Measurements from ENCODE around the gene CDCA5. TPM values are rescaled to one million over a fixed set of nuclear protein-coding genes. Genes with fewer than 3 reads are reported as not detected.

CDCA5 gene
- total RNA-seq, 1 experiment from 2014 or later = 67.0 TPM

- intact Hi-C loops (cut with micrococcal nuclease; ENCODE audit: unreplicated experiment) = no loop called here
- H3K27me3 Mint-ChIP-seq (ENCODE audit: insufficient read depth, unreplicated experiment) = no peaks in the 10 kb centered on the region
- no peak for DNase-seq
- Histone ChIP-seq H3K4me3 (ENCODE audit: low read depth, low read length) (no peak overlapping the region), H3K4me1 (peaks cover 10% of the 10 kb centered on the region), H3K9me3 (no peaks in the 10 kb centered on the region), H3K36me3 (ENCODE audit: control insufficient read depth, insufficient read depth, low read length) (no peaks in the 10 kb centered on the region; the same call in 1 of the 2 replicates), H3K27me3 (replicated peaks; ENCODE audit: control insufficient read depth, insufficient read depth, low read length) (no peaks in the 10 kb centered on the region)
- H3K27ac Mint-ChIP-seq (ENCODE audit: unreplicated experiment) = no peak overlapping the region
- no peaks in the 10 kb centered on the region for H3K9me3 Mint-ChIP-seq (ENCODE audit: unreplicated experiment)
- peaks cover 50% of the 10 kb centered on the region for H3K36me3 Mint-ChIP-seq (ENCODE audit: insufficient read depth, unreplicated experiment)
- CTCF ChIA-PET = interaction anchor here (0.6 kb wide), 1 partner anchor 233 kb away, joined by 3 read pairs; no protein-coding TSS in a partner anchor
- no peak for TF ChIP-seq CTCF (IDR thresholded peaks at IDR 0.05; ENCODE audit: insufficient read depth in 1 of 2, low read depth in 1 of 2, low read length in 1 of 2, severe bottlenecking in 1 of 2, unreplicated experiment in 1 of 2)
- no peaks in the 10 kb centered on the region for H3K4me1 Mint-ChIP-seq (ENCODE audit: low read depth, unreplicated experiment)
- H3K4me3 Mint-ChIP-seq (ENCODE audit: unreplicated experiment) = no peak overlapping the region
- no TSS peak for BruUV-seq (replicated peaks)
- POLR2A ChIA-PET = no interaction called here
Measured at GRCh38 chr11:65107078-65107477, 23.2 kb upstream of the CDCA5 start.

DNA sequence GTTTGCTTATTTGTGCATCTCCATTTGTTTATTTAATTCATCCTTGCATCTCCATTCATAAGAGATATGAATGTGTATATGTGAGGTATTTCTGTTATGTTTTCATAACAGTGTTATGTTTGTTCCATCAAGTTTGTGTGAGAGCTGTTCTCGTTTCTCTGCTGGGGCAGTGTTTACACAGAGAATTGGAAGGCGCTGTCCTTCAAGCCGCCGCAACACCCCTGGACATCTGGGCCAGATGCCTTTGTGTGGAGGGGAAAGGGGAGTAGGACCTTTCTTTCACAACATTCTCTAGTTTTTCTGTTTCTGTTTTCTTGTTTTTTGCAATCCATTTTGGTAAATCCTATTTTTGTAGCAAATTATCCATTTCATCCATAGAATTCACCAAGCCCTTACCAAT, 20.8 kb upstream of the CDCA5 start:
- no peak overlapping the region for H3K27ac Mint-ChIP-seq (ENCODE audit: unreplicated experiment)
- ChIA-PET POLR2A (no interaction called here), CTCF (no interaction called here)
- no peaks in the 10 kb centered on the region for H3K27me3 Mint-ChIP-seq (ENCODE audit: insufficient read depth, unreplicated experiment)
- no peak overlapping the region for H3K4me3 ChIP-seq (ENCODE audit: low read depth, low read length)
- no peak overlapping the region for H3K4me3 Mint-ChIP-seq (ENCODE audit: unreplicated experiment)
- BruUV-seq (replicated peaks) = no TSS peak
- no peaks in the 10 kb centered on the region for H3K9me3 Mint-ChIP-seq (ENCODE audit: unreplicated experiment)
- DNase-seq = no peak
- H3K9me3 ChIP-seq = no peaks in the 10 kb centered on the region
- no peaks in the 10 kb centered on the region for H3K27me3 ChIP-seq (replicated peaks; ENCODE audit: control insufficient read depth, insufficient read depth, low read length)
- TF ChIP-seq CTCF (IDR thresholded peaks at IDR 0.05; ENCODE audit: insufficient read depth in 1 of 2, low read depth in 1 of 2, low read length in 1 of 2, severe bottlenecking in 1 of 2, unreplicated experiment in 1 of 2) = no peak
- H3K4me1 Mint-ChIP-seq (ENCODE audit: low read depth, unreplicated experiment) = no peaks in the 10 kb centered on the region
- H3K36me3 Mint-ChIP-seq (ENCODE audit: insufficient read depth, unreplicated experiment) = peaks cover 31% of the 10 kb centered on the region
- intact Hi-C loops (cut with micrococcal nuclease; ENCODE audit: unreplicated experiment) = no loop called here
- H3K4me1 ChIP-seq = no peaks in the 10 kb centered on the region
- H3K36me3 ChIP-seq (ENCODE audit: control insufficient read depth, insufficient read depth, low read length) = no peaks in the 10 kb centered on the region; the same call in 1 of the 2 replicates

DNA sequence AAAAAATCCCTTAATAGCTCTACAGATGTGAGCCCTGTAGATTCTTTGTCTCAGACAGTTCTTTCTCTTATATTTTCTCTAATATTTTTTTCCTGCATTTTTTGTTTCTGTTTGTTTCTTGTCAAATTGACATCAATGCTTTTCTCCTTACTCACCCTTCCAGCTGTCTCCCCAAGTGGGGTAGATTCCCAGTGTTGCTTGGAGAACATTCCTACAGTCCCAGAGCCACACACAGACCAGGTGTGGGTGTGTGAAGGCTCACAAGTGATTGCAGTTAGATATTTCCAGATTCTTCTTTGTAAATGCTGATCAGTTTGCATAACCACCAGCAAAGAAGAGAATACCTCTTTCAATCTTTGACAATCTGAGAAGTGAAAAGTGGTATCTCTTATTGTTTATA, 19.6 kb upstream of the CDCA5 start:
- Mint-ChIP-seq H3K9me3 (ENCODE audit: unreplicated experiment) (no peaks in the 10 kb centered on the region), H3K27me3 (ENCODE audit: insufficient read depth, unreplicated experiment) (no peaks in the 10 kb centered on the region), H3K4me3 (ENCODE audit: unreplicated experiment) (no peak overlapping the region), H3K27ac (ENCODE audit: unreplicated experiment) (no peak overlapping the region), H3K36me3 (ENCODE audit: insufficient read depth, unreplicated experiment) (peaks cover 37% of the 10 kb centered on the region), H3K4me1 (ENCODE audit: low read depth, unreplicated experiment) (peaks cover 6% of the 10 kb centered on the region)
- intact Hi-C loops (cut with micrococcal nuclease; ENCODE audit: unreplicated experiment) = no loop called here
- Histone ChIP-seq H3K9me3 (no peaks in the 10 kb centered on the region), H3K4me1 (no peaks in the 10 kb centered on the region), H3K36me3 (ENCODE audit: control insufficient read depth, insufficient read depth, low read length) (peaks cover 2% of the 10 kb centered on the region; the same call in 1 of the 2 replicates), H3K27me3 (replicated peaks; ENCODE audit: control insufficient read depth, insufficient read depth, low read length) (no peaks in the 10 kb centered on the region), H3K4me3 (ENCODE audit: low read depth, low read length) (no peak overlapping the region)
- DNase-seq = no peak
- TF ChIP-seq CTCF (IDR thresholded peaks at IDR 0.05; ENCODE audit: insufficient read depth in 1 of 2, low read depth in 1 of 2, low read length in 1 of 2, severe bottlenecking in 1 of 2, unreplicated experiment in 1 of 2) = no peak
- no TSS peak for BruUV-seq (replicated peaks)
- ChIA-PET POLR2A (no interaction called here), CTCF (no interaction called here)
